Measurements from ENCODE around the gene PEPD. TPM values are rescaled to one million over a fixed set of nuclear protein-coding genes. Genes with fewer than 3 reads are reported as not detected.

The PEPD gene
- total RNA-seq, 1 experiment from 2014 or later, result 14.2 TPM

- no peak overlapping the region for H3K4me2 ChIP-seq (ENCODE audit: low read depth, low read length, poor library complexity, severe bottlenecking)
- H3K4me1 ChIP-seq (ENCODE audit: low read length), result no peaks in the 10 kb centered on the region
- no peak overlapping the region for H3K27ac ChIP-seq (ENCODE audit: low read length)
- H4K20me1 ChIP-seq (ENCODE audit: insufficient read depth, low read depth, low read length), result peaks cover 9% of the 10 kb centered on the region; the same call in 1 of the 2 replicates
- H3K9me2 ChIP-seq (replicated peaks; ENCODE audit: insufficient read depth, low read length), result no peaks in the 10 kb centered on the region
- DNase-seq, result no peak
- no peaks in the 10 kb centered on the region for H3K9me3 ChIP-seq (ENCODE audit: low read length)
- H3K79me2 ChIP-seq (ENCODE audit: low read length), result no peaks in the 10 kb centered on the region
- no peak overlapping the region for H3K9ac ChIP-seq (ENCODE audit: low read length)
- H3K4me3 ChIP-seq (ENCODE audit: low read length), result no peak overlapping the region
- no peaks in the 10 kb centered on the region for H3K27me3 ChIP-seq (ENCODE audit: low read length)
- H2AFZ ChIP-seq (ENCODE audit: low read length), result no peak overlapping the region
- H3K36me3 ChIP-seq (ENCODE audit: insufficient read depth, low read length), result no peaks in the 10 kb centered on the region
These were observed 114.4 kb downstream of the PEPD start for GRCh38 chr19:33407140-33407551.

GRCh38 chr19:33406521-33407139 lies 115.0 kb downstream of the PEPD start:
- Histone ChIP-seq H3K4me2 (ENCODE audit: low read depth, low read length, poor library complexity, severe bottlenecking) (no peak overlapping the region), H3K9me2 (replicated peaks; ENCODE audit: insufficient read depth, low read length) (no peaks in the 10 kb centered on the region), H3K9me3 (ENCODE audit: low read length) (no peaks in the 10 kb centered on the region), H3K4me3 (ENCODE audit: low read length) (no peak overlapping the region), H3K4me1 (ENCODE audit: low read length) (no peaks in the 10 kb centered on the region), H3K27ac (ENCODE audit: low read length) (no peak overlapping the region), H2AFZ (ENCODE audit: low read length) (no peak overlapping the region), H4K20me1 (ENCODE audit: insufficient read depth, low read depth, low read length) (peaks cover 9% of the 10 kb centered on the region; the same call in 1 of the 2 replicates), H3K27me3 (ENCODE audit: low read length) (no peaks in the 10 kb centered on the region), H3K79me2 (ENCODE audit: low read length) (no peaks in the 10 kb centered on the region), H3K36me3 (ENCODE audit: insufficient read depth, low read length) (no peaks in the 10 kb centered on the region), H3K9ac (ENCODE audit: low read length) (no peak overlapping the region)
- DNase-seq, result peak; percentile 81

GRCh38 chr19:33405553-33406461 lies 115.8 kb downstream of the PEPD start:
- Histone ChIP-seq H3K27ac (ENCODE audit: low read length) (no peak overlapping the region), H3K4me1 (ENCODE audit: low read length) (no peaks in the 10 kb centered on the region), H2AFZ (ENCODE audit: low read length) (no peak overlapping the region)

GRCh38 chr19:33405254-33405552 lies 116.4 kb downstream of the PEPD start:
- no peaks in the 10 kb centered on the region for H3K9me3 ChIP-seq (ENCODE audit: low read length)
- H2AFZ ChIP-seq (ENCODE audit: low read length), result no peak overlapping the region
- no peaks in the 10 kb centered on the region for H3K9me2 ChIP-seq (replicated peaks; ENCODE audit: insufficient read depth, low read length)
- no peak overlapping the region for H3K9ac ChIP-seq (ENCODE audit: low read length)
- no peak for DNase-seq
- H3K4me2 ChIP-seq (ENCODE audit: low read depth, low read length, poor library complexity, severe bottlenecking), result no peak overlapping the region
- H3K4me3 ChIP-seq (ENCODE audit: low read length), result no peak overlapping the region
- H3K27me3 ChIP-seq (ENCODE audit: low read length), result no peaks in the 10 kb centered on the region
- peaks cover 9% of the 10 kb centered on the region; the same call in 1 of the 2 replicates for H4K20me1 ChIP-seq (ENCODE audit: insufficient read depth, low read depth, low read length)
- H3K79me2 ChIP-seq (ENCODE audit: low read length), result no peaks in the 10 kb centered on the region
- H3K27ac ChIP-seq (ENCODE audit: low read length), result no peak overlapping the region
- no peaks in the 10 kb centered on the region for H3K4me1 ChIP-seq (ENCODE audit: low read length)
- no peaks in the 10 kb centered on the region for H3K36me3 ChIP-seq (ENCODE audit: insufficient read depth, low read length)

More at GRCh38 chr19:33405553-33406461, 115.8 kb downstream of the PEPD start:
- Histone ChIP-seq H3K9me2 (replicated peaks; ENCODE audit: insufficient read depth, low read length) (no peaks in the 10 kb centered on the region), H3K4me2 (ENCODE audit: low read depth, low read length, poor library complexity, severe bottlenecking) (no peak overlapping the region), H3K27me3 (ENCODE audit: low read length) (no peaks in the 10 kb centered on the region), H3K36me3 (ENCODE audit: insufficient read depth, low read length) (no peaks in the 10 kb centered on the region), H4K20me1 (ENCODE audit: insufficient read depth, low read depth, low read length) (peaks cover 9% of the 10 kb centered on the region; the same call in 1 of the 2 replicates), H3K9me3 (ENCODE audit: low read length) (no peaks in the 10 kb centered on the region), H3K79me2 (ENCODE audit: low read length) (no peaks in the 10 kb centered on the region), H3K9ac (ENCODE audit: low read length) (no peak overlapping the region), H3K4me3 (ENCODE audit: low read length) (no peak overlapping the region)
- DNase-seq, result no peak

GRCh38 chr19:33404506-33405253 lies 116.9 kb downstream of the PEPD start:
- Histone ChIP-seq H3K4me3 (ENCODE audit: low read length) (no peak overlapping the region), H3K27ac (ENCODE audit: low read length) (no peak overlapping the region), H2AFZ (ENCODE audit: low read length) (no peak overlapping the region), H3K9me3 (ENCODE audit: low read length) (no peaks in the 10 kb centered on the region), H3K79me2 (ENCODE audit: low read length) (no peaks in the 10 kb centered on the region), H3K4me2 (ENCODE audit: low read depth, low read length, poor library complexity, severe bottlenecking) (no peak overlapping the region), H3K27me3 (ENCODE audit: low read length) (no peaks in the 10 kb centered on the region), H3K9ac (ENCODE audit: low read length) (no peak overlapping the region), H4K20me1 (ENCODE audit: insufficient read depth, low read depth, low read length) (peaks cover 9% of the 10 kb centered on the region; the same call in 1 of the 2 replicates), H3K4me1 (ENCODE audit: low read length) (no peaks in the 10 kb centered on the region), H3K9me2 (replicated peaks; ENCODE audit: insufficient read depth, low read length) (no peaks in the 10 kb centered on the region), H3K36me3 (ENCODE audit: insufficient read depth, low read length) (no peaks in the 10 kb centered on the region)
- DNase-seq, result no peak

GRCh38 chr19:33403973-33404304 lies 117.7 kb downstream of the PEPD start:
- no peaks in the 10 kb centered on the region for H3K9me3 ChIP-seq (ENCODE audit: low read length)
- H3K9ac ChIP-seq (ENCODE audit: low read length), result no peak overlapping the region
- no peaks in the 10 kb centered on the region for H3K9me2 ChIP-seq (replicated peaks; ENCODE audit: insufficient read depth, low read length)
- no peak overlapping the region for H3K4me3 ChIP-seq (ENCODE audit: low read length)
- H3K27me3 ChIP-seq (ENCODE audit: low read length), result no peaks in the 10 kb centered on the region
- no peaks in the 10 kb centered on the region for H3K79me2 ChIP-seq (ENCODE audit: low read length)
- no peaks in the 10 kb centered on the region for H3K36me3 ChIP-seq (ENCODE audit: insufficient read depth, low read length)
- DNase-seq, result no peak
- H2AFZ ChIP-seq (ENCODE audit: low read length), result no peak overlapping the region
- no peak overlapping the region for H3K27ac ChIP-seq (ENCODE audit: low read length)
- H3K4me1 ChIP-seq (ENCODE audit: low read length), result no peaks in the 10 kb centered on the region
- peaks cover 9% of the 10 kb centered on the region; the same call in 1 of the 2 replicates for H4K20me1 ChIP-seq (ENCODE audit: insufficient read depth, low read depth, low read length)
- no peak overlapping the region for H3K4me2 ChIP-seq (ENCODE audit: low read depth, low read length, poor library complexity, severe bottlenecking)

GRCh38 chr19:33403221-33403972 lies 118.2 kb downstream of the PEPD start:
- H3K4me3 ChIP-seq (ENCODE audit: low read length), result no peak overlapping the region
- H3K9me2 ChIP-seq (replicated peaks; ENCODE audit: insufficient read depth, low read length), result no peaks in the 10 kb centered on the region
- H3K4me2 ChIP-seq (ENCODE audit: low read depth, low read length, poor library complexity, severe bottlenecking), result no peak overlapping the region
- no peak overlapping the region for H2AFZ ChIP-seq (ENCODE audit: low read length)
- no peaks in the 10 kb centered on the region for H3K4me1 ChIP-seq (ENCODE audit: low read length)
- peaks cover 9% of the 10 kb centered on the region; the same call in 1 of the 2 replicates for H4K20me1 ChIP-seq (ENCODE audit: insufficient read depth, low read depth, low read length)
- DNase-seq, result no peak
- no peaks in the 10 kb centered on the region for H3K79me2 ChIP-seq (ENCODE audit: low read length)
- H3K9me3 ChIP-seq (ENCODE audit: low read length), result no peaks in the 10 kb centered on the region
- H3K9ac ChIP-seq (ENCODE audit: low read length), result no peak overlapping the region
- no peaks in the 10 kb centered on the region for H3K27me3 ChIP-seq (ENCODE audit: low read length)
- H3K36me3 ChIP-seq (ENCODE audit: insufficient read depth, low read length), result no peaks in the 10 kb centered on the region
- no peak overlapping the region for H3K27ac ChIP-seq (ENCODE audit: low read length)

Measured in Karpas-422 (cell line).